ENCODE results near the gene OR1I1.

- no peak for TF ChIP-seq CTCF (IDR thresholded peaks at IDR 0.05; ENCODE audit: poor library complexity)
- TF ChIP-seq EZH2 (IDR thresholded peaks at IDR 0.05; ENCODE audit: borderline replicate concordance): no peak
Observed at GRCh38 chr19:15136234-15136954, 54.4 kb downstream of the OR1I1 start.

Data from hepatocyte (in vitro differentiated cells).